HG03575 (cell line): ENCODE measurements around the gene GPC4.

Experiments used
- ATAC-seq: cut with Tn5 transposase; IDR thresholded peaks from one replicate; pipeline ENCODE4 v1.9.1; 2021; ENCODE audit not compliant: unreplicated experiment, insufficient number of reproducible peaks, low FRiP score; ENCODE audit errors: extremely low read depth

The GPC4 gene

DNA sequence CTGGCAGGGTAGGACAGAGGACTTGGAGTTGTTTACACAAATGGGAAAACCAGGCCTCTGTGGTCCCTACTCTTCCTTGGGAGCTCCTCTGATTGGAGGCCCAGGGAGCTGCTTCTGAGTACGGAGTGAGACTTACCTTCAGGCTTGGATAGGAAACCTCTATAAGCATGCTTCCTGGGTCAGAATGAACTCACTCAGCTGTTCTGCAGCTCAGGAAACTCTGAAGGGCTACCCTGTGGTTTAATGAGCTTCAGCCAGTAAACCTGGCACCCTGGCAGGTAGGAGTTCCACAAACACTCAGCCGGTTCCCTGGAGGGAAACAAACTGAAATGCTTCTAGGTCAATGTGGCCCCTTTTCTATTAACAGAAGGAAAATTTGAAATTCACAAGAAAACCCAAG is 146.1 kb downstream of the GPC4 start:
- ATAC-seq: no peak

DNA sequence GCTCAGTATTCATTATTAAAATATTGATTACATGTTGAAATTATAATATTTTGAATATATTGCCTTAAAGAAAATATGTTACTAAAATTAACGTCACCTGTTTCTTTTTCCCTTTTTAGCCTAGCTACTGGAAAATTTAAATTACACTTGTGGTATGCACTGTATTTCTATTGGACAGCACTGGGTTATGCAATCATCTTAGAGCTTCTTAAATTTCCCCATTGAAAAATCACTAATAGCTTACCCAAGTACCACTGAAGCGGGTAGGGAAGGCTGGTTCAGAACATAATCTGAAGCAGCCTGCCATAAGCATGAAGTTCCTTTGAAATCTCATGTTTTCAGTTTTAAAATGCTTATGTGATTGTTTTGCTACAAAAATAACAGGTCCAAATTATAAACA is 147.7 kb downstream of the GPC4 start:
- no peak for ATAC-seq

DNA sequence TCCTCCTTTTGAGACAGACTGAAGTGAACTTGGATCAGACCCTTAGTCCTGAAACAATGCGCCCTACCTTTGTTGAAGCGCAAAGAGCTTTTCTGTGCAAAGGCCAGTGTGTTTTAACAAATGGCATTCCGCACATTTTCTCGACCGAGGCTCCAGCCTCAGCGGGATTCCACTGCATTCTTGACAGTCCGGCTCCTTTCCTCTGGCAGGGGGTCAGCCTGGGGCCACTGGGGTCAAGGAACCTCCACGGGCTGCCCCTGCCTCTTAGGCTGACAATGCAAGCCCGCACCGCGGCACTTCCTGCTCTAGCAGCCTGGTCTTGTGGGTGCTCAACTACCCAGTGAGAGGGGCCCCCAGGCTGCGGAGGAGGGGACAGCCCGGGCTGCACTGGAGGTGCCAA is 150.0 kb downstream of the GPC4 start:
- ATAC-seq: no peak

DNA sequence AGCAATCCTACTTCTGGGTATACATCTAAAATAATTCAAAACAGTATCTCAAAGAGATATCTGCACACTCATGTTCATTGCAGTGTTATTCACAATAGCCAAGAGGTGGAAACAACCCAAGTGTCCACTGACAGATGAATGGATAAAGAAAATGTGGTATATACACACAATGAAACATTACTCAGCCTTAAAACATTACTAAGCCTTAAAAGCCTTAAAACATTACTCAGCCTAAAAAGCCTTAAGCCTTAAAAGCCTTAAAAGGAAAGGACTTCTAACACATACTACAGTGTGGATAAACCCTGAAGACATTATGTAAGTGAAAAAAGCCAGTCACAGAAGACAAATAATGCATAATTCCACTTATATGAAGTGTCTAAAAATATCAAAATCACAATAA is 156.8 kb downstream of the GPC4 start:
- no peak for ATAC-seq

DNA sequence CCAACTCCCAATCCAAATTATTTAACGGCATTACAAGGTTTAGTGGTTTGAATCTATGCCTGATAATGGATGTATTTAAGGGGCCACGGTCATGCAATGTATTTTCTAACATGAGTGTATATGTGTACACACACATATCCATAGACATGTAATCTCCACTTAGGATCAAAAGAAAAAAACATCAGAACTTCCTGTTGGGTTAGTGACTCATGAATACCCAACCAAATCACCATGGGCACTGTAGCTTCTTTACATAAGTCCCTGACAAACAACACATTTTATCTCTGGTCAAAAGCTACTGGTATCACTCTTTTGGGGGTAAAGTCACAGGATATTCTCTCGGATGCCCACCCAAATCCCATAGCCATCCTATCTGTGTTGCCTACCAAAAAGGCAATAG is 160.6 kb downstream of the GPC4 start:
- no peak for ATAC-seq

DNA sequence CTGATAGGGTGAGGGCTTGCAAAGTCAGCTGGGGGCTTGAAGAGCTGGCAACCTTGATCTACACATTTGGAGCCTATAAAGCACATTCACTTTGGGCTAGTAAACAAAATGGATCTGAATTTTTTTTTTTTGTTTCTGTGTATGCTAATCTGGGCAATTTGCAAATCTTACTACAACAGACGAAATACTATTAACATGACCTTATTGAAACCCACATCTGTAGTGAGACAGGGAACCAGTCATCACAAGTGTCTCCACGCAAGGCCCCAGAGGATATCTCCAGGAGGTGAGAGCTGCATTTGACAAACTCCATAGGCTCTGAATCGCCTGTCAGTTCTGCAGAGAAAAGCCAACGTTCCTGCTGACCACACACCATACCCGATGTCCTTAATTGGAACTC is 164.1 kb downstream of the GPC4 start:
- no peak for ATAC-seq

DNA sequence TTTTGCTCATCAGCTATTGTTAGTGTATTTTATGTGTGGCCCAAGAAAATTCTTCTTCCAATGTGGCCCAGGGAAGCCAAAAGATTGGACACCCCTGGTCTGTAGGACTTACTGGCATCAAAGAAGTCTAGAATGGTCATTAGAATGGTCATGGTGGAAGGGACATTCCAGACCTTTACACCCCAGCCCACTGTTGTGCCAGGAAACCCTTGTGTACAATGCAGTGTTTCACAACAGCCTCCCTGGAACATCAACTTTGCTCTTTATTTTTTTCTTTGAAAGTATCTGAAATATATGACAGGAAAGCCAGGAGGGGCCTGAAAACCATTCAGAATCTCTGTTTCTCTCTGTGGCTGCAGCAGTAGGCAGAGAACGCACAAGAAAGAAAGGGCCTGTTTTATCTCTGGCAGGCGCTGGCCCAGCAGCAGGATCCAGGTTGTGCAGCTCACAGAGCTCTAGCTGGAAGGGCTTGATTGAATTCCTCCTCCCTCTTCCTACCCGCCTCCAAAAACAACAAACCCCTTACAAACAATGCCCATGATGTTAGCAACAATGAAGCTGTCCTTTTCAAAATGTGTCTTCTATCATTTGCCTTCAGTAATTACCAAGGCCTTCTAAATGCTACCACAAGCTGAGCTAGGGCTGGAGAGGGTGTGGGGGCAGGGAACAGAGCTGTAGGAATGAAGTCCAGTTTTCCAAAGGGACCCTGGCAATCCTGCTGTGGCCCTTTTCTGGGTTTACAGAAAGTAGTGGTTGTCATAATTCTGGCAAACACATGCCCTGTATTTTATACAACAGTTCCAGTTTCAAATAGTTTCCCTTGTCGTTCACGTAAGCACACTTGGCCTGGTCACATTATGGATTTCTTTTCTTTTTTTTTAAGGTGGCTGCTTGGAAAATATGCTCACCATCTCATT is 164.8 kb downstream of the GPC4 start:
- ATAC-seq: no peak
